Lower leg skin (tissue), 3 donors: ENCODE data around the gene DLGAP1.

Source experiments
- CTCF ChIP-seq, 3 donors: fragments of 450-650 bp; IDR thresholded peaks; one replicate each; pipeline ENCODE4 v1.5.1; 2016; ENCODE audit warnings: antibody characterized with exemption in 3 of 3, mild to moderate bottlenecking in 3 of 3, moderate library complexity in 2 of 3
- POLR2A ChIP-seq, 2 donors: fragments of 450-650 bp; IDR thresholded peaks; one replicate each; pipeline ENCODE4 v1.6.1; 2016 to 2017; ENCODE audit warnings: antibody characterized with exemption in 2 of 2, mild to moderate bottlenecking in 1 of 2, moderate library complexity in 1 of 2

GRCh38 chr18:4203568-4204437 lies 251.3 kb downstream of the DLGAP1 start:
- TF ChIP-seq CTCF (IDR thresholded peaks at IDR 0.05) (no peak), POLR2A (IDR thresholded peaks at IDR 0.05) (no peak)
